ENCODE data around the gene IL23R. TPM values are rescaled to one million over a fixed set of nuclear protein-coding genes. Genes with fewer than 3 reads are reported as not detected.
"Not testable (repeated sequence)": the region's sequence is repeated elsewhere in the genome, so short reads cannot be mapped to it uniquely, and the experiment has no call there.

Gene IL23R
- total RNA-seq, 1 donor from 2014 or later = 0.14 TPM

DNA sequence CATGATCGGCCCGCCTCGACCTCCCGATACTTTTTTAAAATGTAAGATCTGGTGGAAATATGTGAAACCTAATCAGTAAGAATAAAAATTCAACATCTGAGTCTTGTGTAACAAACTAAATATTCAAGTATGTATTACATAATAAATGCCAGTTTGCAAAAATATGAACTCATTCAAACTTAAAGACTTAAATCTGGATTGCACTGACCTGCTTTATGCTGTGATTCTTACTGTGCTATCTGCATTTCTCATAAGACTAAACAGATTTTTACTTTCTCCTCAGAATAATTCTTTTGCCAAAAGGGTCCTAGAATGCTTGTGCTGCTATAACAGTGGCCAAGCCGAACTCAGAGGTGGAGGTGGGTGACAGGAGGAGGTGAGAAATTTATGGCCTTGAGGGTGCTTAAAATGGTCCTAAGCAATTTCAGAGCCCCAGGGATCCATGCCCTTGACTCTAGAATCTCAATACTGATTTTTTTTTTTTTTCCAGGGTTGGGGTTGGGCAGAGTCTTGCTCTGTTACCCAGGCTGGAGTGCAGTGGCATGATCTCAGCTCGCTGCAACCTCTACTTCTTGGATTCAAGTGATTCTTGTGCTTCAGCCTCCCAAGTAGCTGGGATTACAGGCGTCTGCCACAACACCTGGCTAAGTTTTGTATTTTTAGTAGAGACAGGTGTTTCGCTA, 38.2 kb downstream of the IL23R start:
- TF ChIP-seq, protein P1, sequence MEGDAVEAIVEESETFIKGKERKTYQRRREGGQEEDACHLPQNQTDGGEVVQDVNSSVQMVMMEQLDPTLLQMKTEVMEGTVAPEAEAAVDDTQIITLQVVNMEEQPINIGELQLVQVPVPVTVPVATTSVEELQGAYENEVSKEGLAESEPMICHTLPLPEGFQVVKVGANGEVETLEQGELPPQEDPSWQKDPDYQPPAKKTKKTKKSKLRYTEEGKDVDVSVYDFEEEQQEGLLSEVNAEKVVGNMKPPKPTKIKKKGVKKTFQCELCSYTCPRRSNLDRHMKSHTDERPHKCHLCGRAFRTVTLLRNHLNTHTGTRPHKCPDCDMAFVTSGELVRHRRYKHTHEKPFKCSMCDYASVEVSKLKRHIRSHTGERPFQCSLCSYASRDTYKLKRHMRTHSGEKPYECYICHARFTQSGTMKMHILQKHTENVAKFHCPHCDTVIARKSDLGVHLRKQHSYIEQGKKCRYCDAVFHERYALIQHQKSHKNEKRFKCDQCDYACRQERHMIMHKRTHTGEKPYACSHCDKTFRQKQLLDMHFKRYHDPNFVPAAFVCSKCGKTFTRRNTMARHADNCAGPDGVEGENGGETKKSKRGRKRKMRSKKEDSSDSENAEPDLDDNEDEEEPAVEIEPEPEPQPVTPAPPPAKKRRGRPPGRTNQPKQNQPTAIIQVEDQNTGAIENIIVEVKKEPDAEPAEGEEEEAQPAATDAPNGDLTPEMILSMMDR (conservative IDR thresholded peaks at IDR 0.05) = no peak
- Mint-ChIP-seq H3K4me3 (no peak overlapping the region), H3K4me1 (ENCODE audit: unreplicated experiment) (no peaks in the 10 kb centered on the region), H3K27ac (no peak overlapping the region), H3K36me3 (no peaks in the 10 kb centered on the region), H3K27me3 (peaks cover 4% of the 10 kb centered on the region), H3K9me3 (no peaks in the 10 kb centered on the region)
- no peak for DNase-seq (ENCODE audit: extremely low spot score, unreplicated experiment)

DNA sequence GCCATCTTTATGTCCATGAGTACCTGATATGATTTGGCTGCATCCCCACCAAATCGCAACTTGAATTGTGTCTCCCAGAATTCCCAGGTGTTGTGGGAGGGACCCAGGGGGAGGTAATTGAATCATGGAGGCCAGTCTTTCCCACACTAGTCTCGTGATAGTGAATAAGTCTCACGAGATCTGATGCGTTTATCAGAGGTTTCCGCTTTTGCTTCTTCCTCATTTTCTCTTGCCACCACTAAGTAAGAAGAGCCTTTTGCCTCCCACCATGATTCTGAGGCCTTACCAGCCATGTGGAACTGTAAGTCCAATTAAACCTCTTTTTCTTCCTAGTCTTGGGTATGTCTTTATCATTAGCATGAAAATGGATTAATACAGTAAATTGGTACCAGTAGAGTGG, 41.1 kb downstream of the IL23R start:
- not testable (repeated sequence) for H3K36me3 Mint-ChIP-seq; DNase-seq (ENCODE audit: extremely low spot score, unreplicated experiment); H3K4me1 Mint-ChIP-seq (ENCODE audit: unreplicated experiment); H3K4me3 Mint-ChIP-seq; H3K27me3 Mint-ChIP-seq; H3K27ac Mint-ChIP-seq; H3K9me3 Mint-ChIP-seq

DNA sequence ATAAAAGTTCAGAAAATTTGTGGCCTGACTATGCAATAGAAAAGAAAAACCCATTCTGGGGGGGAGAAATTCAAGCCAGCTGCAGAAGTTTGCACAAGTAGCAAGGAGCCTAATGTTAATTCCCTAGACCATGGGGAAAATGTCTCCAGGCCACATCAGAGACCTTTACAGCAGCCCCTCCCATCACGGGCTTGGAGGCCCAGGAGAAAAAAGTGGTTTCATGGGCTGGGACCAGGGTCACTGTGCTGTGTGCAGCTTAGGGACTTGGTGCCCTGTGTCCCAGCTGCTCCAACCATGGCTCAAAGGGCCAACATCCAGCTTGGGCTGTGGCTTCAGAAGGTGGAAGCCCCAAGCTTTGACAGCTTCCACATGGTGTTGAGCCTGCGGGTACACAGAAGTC, 42.0 kb downstream of the IL23R start:
- H3K4me3 Mint-ChIP-seq = no peak overlapping the region
- no peaks in the 10 kb centered on the region for H3K4me1 Mint-ChIP-seq (ENCODE audit: unreplicated experiment)
- TF ChIP-seq, protein P1 (conservative IDR thresholded peaks at IDR 0.05) = no peak
- no peak overlapping the region for H3K27ac Mint-ChIP-seq
- no peaks in the 10 kb centered on the region for H3K9me3 Mint-ChIP-seq
- no peak for DNase-seq (ENCODE audit: extremely low spot score, unreplicated experiment)
- peaks cover 7% of the 10 kb centered on the region for H3K27me3 Mint-ChIP-seq
- H3K36me3 Mint-ChIP-seq = no peaks in the 10 kb centered on the region

DNA sequence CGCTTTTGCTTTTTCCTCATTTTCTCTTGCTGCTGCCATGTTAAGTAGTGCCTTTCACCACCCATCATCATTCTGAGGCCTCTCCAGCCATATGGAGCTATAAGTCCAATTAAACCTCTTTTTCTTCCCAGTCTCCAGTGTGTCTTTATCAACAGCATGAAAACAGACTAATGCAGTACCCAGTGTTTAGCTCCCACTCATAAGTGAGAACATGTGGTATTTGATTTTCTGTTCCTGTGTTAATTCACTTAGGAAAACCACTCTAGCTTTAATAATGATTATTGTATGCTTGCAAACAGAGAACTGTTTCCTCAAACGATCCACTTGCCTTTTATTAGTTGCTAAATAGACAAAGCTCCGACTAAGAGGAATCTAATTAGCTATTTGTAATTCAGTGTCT, 43.3 kb downstream of the IL23R start:
- Mint-ChIP-seq H3K36me3 (no peaks in the 10 kb centered on the region), H3K27me3 (peaks cover 9% of the 10 kb centered on the region), H3K4me1 (ENCODE audit: unreplicated experiment) (no peaks in the 10 kb centered on the region), H3K4me3 (no peak overlapping the region), H3K27ac (no peak overlapping the region), H3K9me3 (no peaks in the 10 kb centered on the region)
- no peak for DNase-seq (ENCODE audit: extremely low spot score, unreplicated experiment)
- TF ChIP-seq, protein P1 (conservative IDR thresholded peaks at IDR 0.05) = no peak

DNA sequence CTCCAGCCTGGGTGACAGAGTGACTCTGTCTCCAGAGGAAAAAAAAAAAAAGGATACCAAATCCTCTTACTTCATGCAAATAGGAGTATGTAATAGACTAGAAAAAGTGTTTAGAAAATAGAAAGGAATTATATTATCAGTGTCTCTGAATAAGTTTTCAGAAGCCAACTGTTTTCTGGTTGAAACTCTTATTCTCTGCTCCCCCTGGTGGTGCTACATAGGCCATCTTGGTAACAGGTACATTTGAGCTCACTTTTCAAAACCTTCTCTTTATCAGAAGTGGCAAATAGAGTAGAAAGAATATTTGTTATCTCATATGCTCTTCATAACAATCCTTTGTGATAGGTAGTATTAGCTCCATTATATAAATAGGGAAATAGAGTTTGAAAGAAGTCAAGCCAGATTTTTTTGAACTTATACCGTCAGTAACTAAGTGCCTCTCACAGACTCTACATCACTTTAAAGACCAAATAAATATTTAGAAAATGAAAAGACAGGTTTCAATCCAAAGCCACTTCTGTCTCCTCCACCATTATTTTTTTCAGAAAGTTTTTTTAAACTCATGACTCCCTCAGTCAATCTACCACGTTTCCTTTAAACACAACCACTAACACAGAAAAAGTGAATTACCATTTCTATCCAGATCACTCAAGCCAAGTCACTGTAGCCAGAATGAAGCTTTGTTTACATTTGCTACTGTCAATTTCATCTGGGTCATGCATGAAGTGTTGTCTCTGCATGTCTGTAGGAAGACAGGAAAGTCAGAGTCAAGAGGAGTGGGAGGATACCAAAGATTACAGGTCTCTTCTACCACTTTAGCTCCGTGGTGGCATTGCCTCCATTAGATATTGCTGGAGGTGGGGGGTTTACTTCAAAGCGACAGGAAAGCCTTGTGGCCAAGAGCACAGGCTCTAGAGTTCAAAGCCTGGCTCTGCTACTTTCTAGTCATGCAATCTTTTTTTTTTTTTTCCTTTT, 45.6 kb downstream of the IL23R start:
- Mint-ChIP-seq H3K4me1 (ENCODE audit: unreplicated experiment) (no peaks in the 10 kb centered on the region), H3K4me3 (no peak overlapping the region), H3K27ac (no peak overlapping the region), H3K9me3 (no peaks in the 10 kb centered on the region), H3K27me3 (peaks cover 5% of the 10 kb centered on the region), H3K36me3 (no peaks in the 10 kb centered on the region)
- TF ChIP-seq, protein P1 (conservative IDR thresholded peaks at IDR 0.05) = peak; percentile 81
- DNase-seq (ENCODE audit: extremely low spot score, unreplicated experiment) = no peak

DNA sequence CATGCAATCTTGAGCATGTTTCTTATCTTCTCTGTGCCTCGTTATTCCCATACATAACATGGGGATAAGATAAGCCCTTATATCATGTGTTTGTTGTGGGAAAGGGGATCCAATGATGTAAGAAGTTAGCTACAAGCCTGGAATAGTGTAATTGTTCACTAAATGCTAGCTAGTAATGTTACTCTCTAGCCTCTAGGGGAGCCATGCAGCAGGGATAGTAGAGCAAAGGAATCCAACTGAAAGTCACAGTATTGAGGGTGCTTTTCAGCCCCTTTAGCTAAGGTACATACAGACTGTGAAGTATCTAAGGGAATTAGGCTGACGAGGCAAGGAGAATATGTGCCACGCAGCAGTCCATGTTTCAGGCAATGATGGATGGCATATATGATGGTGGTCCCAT, 46.9 kb downstream of the IL23R start:
- TF ChIP-seq, protein P1 (conservative IDR thresholded peaks at IDR 0.05) = peak; percentile 74
- Mint-ChIP-seq H3K36me3 (no peaks in the 10 kb centered on the region), H3K4me1 (ENCODE audit: unreplicated experiment) (no peaks in the 10 kb centered on the region), H3K27ac (no peak overlapping the region), H3K27me3 (peaks cover 5% of the 10 kb centered on the region), H3K4me3 (no peak overlapping the region), H3K9me3 (no peaks in the 10 kb centered on the region)
- no peak for DNase-seq (ENCODE audit: extremely low spot score, unreplicated experiment)
